Keratinocyte (primary cell): ENCODE measurements around the gene SYTL4. TPM values are rescaled to one million over a fixed set of nuclear protein-coding genes. Genes with fewer than 3 reads are reported as not detected.

Experiments
- DNase-seq: peaks from one replicate; pipeline ENCODE4 v3.0.0-alpha.2; 2011; ENCODE audit warnings: low read depth, missing footprints, low spot score
- FAIRE-seq: peaks from 2 replicates; lab custom pipeline; 2011; peaks lifted over from hg19 to GRCh38; lab: Jason Lieb, UNC
- H2AFZ ChIP-seq: 2 replicates; pipeline ENCODE4 v1.6.0; 2012; ENCODE audit warnings: low read length, control low read depth, inconsistent platforms; ENCODE audit not compliant: control insufficient read depth
- H3K27ac ChIP-seq: 2 replicates; pipeline ENCODE4 v1.5.1; 2011; ENCODE audit warnings: low read length; ENCODE audit not compliant: control insufficient read depth, insufficient read depth
- H3K27me3 ChIP-seq: 3 replicates; pipeline ENCODE4 v1.6.0; 2011; ENCODE audit warnings: low read length; ENCODE audit not compliant: control insufficient read depth, insufficient read depth; ENCODE audit errors: extremely low read depth
- H3K36me3 ChIP-seq, 2 experiments: 2 replicates in 1 of 2; 3 replicates in 1 of 2; pipeline ENCODE4 v1.5.1; 2011; ENCODE audit warnings: low read length in 2 of 2, mild to moderate bottlenecking in 1 of 2; ENCODE audit not compliant: control insufficient read depth in 2 of 2, insufficient read depth in 2 of 2; ENCODE audit errors: extremely low read depth in 1 of 2
- H3K4me1 ChIP-seq: 3 replicates; pipeline ENCODE4 v1.5.1; 2011; ENCODE audit warnings: low read length; ENCODE audit not compliant: control insufficient read depth, insufficient read depth; ENCODE audit errors: extremely low read depth
- H3K4me2 ChIP-seq: 3 replicates; pipeline ENCODE4 v1.6.0; 2011; ENCODE audit warnings: low read depth, low read length; ENCODE audit not compliant: control insufficient read depth, insufficient read depth; ENCODE audit errors: extremely low read depth
- H3K4me3 ChIP-seq, 3 experiments: fragments of 200-600 bp in 1 of 3; sonication (generic) in 1 of 3; 2 replicates in 2 of 3; 3 replicates in 1 of 3; pipeline ENCODE4 v1.5.1; 2011 to 2016; ENCODE audit warnings: low read length in 3 of 3, mild to moderate bottlenecking in 3 of 3, control low read depth in 2 of 3, inconsistent platforms in 1 of 3, low read depth in 1 of 3, mixed read lengths in 1 of 3, mixed run types in 1 of 3, moderate library complexity in 1 of 3; ENCODE audit not compliant: control insufficient read depth in 2 of 3, insufficient read depth in 2 of 3; ENCODE audit errors: extremely low read depth in 1 of 3
- H3K79me2 ChIP-seq: 2 replicates; pipeline ENCODE4 v1.6.0; 2012; ENCODE audit warnings: low read length; ENCODE audit not compliant: control insufficient read depth, insufficient read depth
- H3K9ac ChIP-seq: 3 replicates; pipeline ENCODE4 v1.6.0; 2011; ENCODE audit warnings: low read length; ENCODE audit not compliant: control insufficient read depth, insufficient read depth; ENCODE audit errors: extremely low read depth
- H3K9me1 ChIP-seq: 3 replicates; pipeline ENCODE4 v1.6.0; 2011; ENCODE audit warnings: low read length; ENCODE audit not compliant: control insufficient read depth, insufficient read depth; ENCODE audit errors: extremely low read depth
- H3K9me3 ChIP-seq: 2 replicates; pipeline ENCODE4 v1.5.1; 2012; ENCODE audit warnings: low read depth, low read length; ENCODE audit not compliant: control insufficient read depth
- H4K20me1 ChIP-seq: 3 replicates; pipeline ENCODE4 v1.6.0; 2011; ENCODE audit warnings: low read length; ENCODE audit not compliant: control insufficient read depth, insufficient read depth; ENCODE audit errors: extremely low read depth
- EZH2 ChIP-seq: IDR thresholded peaks from one replicate; pipeline ENCODE4 v1.6.1; 2012; ENCODE audit warnings: inconsistent platforms, mild to moderate bottlenecking, low read length, moderate library complexity
- dilution Hi-C: fragments of 300-500 bp; cut with MboI; formaldehyde crosslinking; loops from one replicate; pipeline ENCODE4 v1.7.0; 2020; ENCODE audit warnings: low sequenced_read_pairs; ENCODE audit not compliant: extremely low pct_ligation_motif_present
- polyA plus RNA-seq, 5 experiments: library from polyadenylated mRNA; depleted of rRNA in 3 of 5; stranded (reverse) in 3 of 5; stranded (forward) in 1 of 5; unstranded in 1 of 5; fragments of >200 nt; gene quantifications; 1 replicate in 1 of 5; 2 replicates in 3 of 5; 3 replicates in 1 of 5; pipeline versions ENCODE4 v1.2.1 to v1.2.3, GENCODE V29; 2011 to 2012; ENCODE audit warnings: missing spikeins in 2 of 5, low read depth in 1 of 5, low replicate concordance in 1 of 5
- TF ChIP-seq, protein P1 (sequence below), 3 experiments: IDR thresholded peaks in 1 of 3; conservative IDR thresholded peaks in 1 of 3; optimal IDR thresholded peaks in 1 of 3; 2 replicates in 2 of 3; 3 replicates in 1 of 3; pipeline versions ENCODE3 to v1.5.1; 2011; ENCODE audit warnings: low read length in 3 of 3, mild to moderate bottlenecking in 3 of 3, moderate library complexity in 2 of 3, control low read depth in 1 of 3, inconsistent platforms in 1 of 3; ENCODE audit not compliant: insufficient read depth in 2 of 3; ENCODE audit errors: extremely low read depth in 1 of 3

The SYTL4 gene
- polyA plus RNA-seq, 1 donor (not counting 4 experiments of a cell fraction or from before 2014, with no cell fraction given) = 0.87 TPM

GRCh38 chrX:100647095-100647494, 84.8 kb downstream of the SYTL4 start:
- Histone ChIP-seq H4K20me1 (no peaks in the 10 kb centered on the region), H3K4me2 (no peak overlapping the region), H3K9me1 (no peaks in the 10 kb centered on the region), H3K4me3 (no peak overlapping the region), H2AFZ (no peak overlapping the region), H3K9ac (no peak overlapping the region), H3K36me3 (no peaks in the 10 kb centered on the region), H3K27me3 (no peaks in the 10 kb centered on the region), H3K4me1 (peaks cover 21% of the 10 kb centered on the region), H3K79me2 (no peaks in the 10 kb centered on the region), H3K9me3 (no peaks in the 10 kb centered on the region), H3K27ac (no peak overlapping the region)
- dilution Hi-C loops = no loop called here
- FAIRE-seq (no peak), DNase-seq (no peak)
- TF ChIP-seq EZH2 = no peak
- TF ChIP-seq, protein P1, sequence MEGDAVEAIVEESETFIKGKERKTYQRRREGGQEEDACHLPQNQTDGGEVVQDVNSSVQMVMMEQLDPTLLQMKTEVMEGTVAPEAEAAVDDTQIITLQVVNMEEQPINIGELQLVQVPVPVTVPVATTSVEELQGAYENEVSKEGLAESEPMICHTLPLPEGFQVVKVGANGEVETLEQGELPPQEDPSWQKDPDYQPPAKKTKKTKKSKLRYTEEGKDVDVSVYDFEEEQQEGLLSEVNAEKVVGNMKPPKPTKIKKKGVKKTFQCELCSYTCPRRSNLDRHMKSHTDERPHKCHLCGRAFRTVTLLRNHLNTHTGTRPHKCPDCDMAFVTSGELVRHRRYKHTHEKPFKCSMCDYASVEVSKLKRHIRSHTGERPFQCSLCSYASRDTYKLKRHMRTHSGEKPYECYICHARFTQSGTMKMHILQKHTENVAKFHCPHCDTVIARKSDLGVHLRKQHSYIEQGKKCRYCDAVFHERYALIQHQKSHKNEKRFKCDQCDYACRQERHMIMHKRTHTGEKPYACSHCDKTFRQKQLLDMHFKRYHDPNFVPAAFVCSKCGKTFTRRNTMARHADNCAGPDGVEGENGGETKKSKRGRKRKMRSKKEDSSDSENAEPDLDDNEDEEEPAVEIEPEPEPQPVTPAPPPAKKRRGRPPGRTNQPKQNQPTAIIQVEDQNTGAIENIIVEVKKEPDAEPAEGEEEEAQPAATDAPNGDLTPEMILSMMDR (optimal IDR thresholded peaks at IDR 0.05 in 1 of 3, IDR thresholded peaks at IDR 0.05 in 1 of 3, conservative IDR thresholded peaks at IDR 0.05 in 1 of 3; ENCODE audit: extremely low read depth in 1 of 3, insufficient read depth in 2 of 3, low read length in 3 of 3) = no peak

DNA sequence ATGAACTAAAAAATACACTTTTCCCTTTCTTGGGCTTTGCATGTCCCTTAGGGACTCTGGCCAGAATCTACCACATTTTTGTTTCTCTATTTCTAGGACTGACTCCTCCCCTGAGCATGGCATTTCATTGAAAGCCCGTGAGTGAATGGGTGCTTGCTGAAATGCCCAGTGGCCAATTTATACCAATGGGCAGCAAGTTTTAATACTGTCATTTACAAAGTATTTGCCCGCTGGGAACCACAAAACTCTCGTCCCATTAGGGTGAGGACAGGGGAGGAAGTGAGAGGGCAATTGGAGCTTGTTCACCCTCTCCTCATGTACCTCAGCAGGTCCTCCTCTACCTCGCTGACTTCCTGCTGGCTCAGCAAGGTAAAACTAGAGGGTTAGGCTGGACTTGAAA, 86.8 kb downstream of the SYTL4 start:
- H3K4me1 ChIP-seq = peaks cover 21% of the 10 kb centered on the region
- no peaks in the 10 kb centered on the region for H3K9me1 ChIP-seq
- H3K9ac ChIP-seq = no peak overlapping the region
- no peaks in the 10 kb centered on the region for H3K79me2 ChIP-seq
- dilution Hi-C loops = no loop called here
- DNase-seq = no peak
- TF ChIP-seq EZH2 = no peak
- TF ChIP-seq, protein P1 (optimal IDR thresholded peaks at IDR 0.05 in 1 of 3, IDR thresholded peaks at IDR 0.05 in 1 of 3, conservative IDR thresholded peaks at IDR 0.05 in 1 of 3; ENCODE audit: extremely low read depth in 1 of 3, insufficient read depth in 2 of 3, low read length in 3 of 3) = no peak
- no peak overlapping the region for H2AFZ ChIP-seq
- no peak overlapping the region for H3K4me2 ChIP-seq
- H3K4me3 ChIP-seq = no peak overlapping the region
- no peak overlapping the region for H3K27ac ChIP-seq
- no peaks in the 10 kb centered on the region for H3K9me3 ChIP-seq
- FAIRE-seq = no peak
- H4K20me1 ChIP-seq = no peaks in the 10 kb centered on the region
- H3K27me3 ChIP-seq = no peaks in the 10 kb centered on the region
- H3K36me3 ChIP-seq = no peaks in the 10 kb centered on the region
